HepG2 (cell line): Measurements from ENCODE around the gene EXOC1. TPM values are rescaled to one million over a fixed set of nuclear protein-coding genes. Genes with fewer than 3 reads are reported as not detected.

Experiments used
- EED ChIP-seq: sonication (generic); formaldehyde crosslinking; IDR thresholded peaks from 2 replicates; pipeline ENCODE4 v1.5.0; 2020; ENCODE audit warnings: mild to moderate bottlenecking, missing genetic modification reagents
- FIP1L1 ChIP-seq: fragments of 200-400 bp; formaldehyde crosslinking; IDR thresholded peaks from 2 replicates; pipeline ENCODE4 v1.6.1; 2018; ENCODE audit warnings: low read depth, mild to moderate bottlenecking, low read length, moderate library complexity, borderline replicate concordance; ENCODE audit not compliant: insufficient read depth
- GZF1 ChIP-seq: sonication (generic); formaldehyde crosslinking; IDR thresholded peaks from 2 replicates; pipeline ENCODE4 v1.5.1; 2020; ENCODE audit warnings: mild to moderate bottlenecking, missing genetic modification reagents
- JDP2 ChIP-seq: sonication (generic); formaldehyde crosslinking; IDR thresholded peaks from 2 replicates; pipeline ENCODE4 v1.8.1; 2022; ENCODE audit warnings: missing genetic modification reagents, borderline replicate concordance
- KDM2A ChIP-seq: sonication (generic); formaldehyde crosslinking; IDR thresholded peaks from 2 replicates; pipeline ENCODE4 v1.4.0; 2020; ENCODE audit warnings: low read depth, missing genetic modification reagents, borderline replicate concordance
- SNRNP70 ChIP-seq: fragments of 200-400 bp; formaldehyde crosslinking; IDR thresholded peaks from 2 replicates; pipeline ENCODE4 v1.6.1; 2017; ENCODE audit warnings: mild to moderate bottlenecking, low read depth, low read length, moderate library complexity
- SRY ChIP-seq: sonication (generic); formaldehyde crosslinking; IDR thresholded peaks from 2 replicates; pipeline ENCODE4 v1.8.0; 2022; ENCODE audit warnings: mild to moderate bottlenecking, missing genetic modification reagents
- ZBTB7A ChIP-seq: sonication (generic); formaldehyde crosslinking; IDR thresholded peaks from 2 replicates; pipeline ENCODE4 v1.8.0; 2022; ENCODE audit warnings: mild to moderate bottlenecking, missing genetic modification reagents
- ZNF446 ChIP-seq: sonication (generic); formaldehyde crosslinking; IDR thresholded peaks from 2 replicates; pipeline ENCODE4 v1.5.0; 2020; ENCODE audit warnings: mild to moderate bottlenecking, missing genetic modification reagents
- ZNF468 ChIP-seq: sonication (generic); formaldehyde crosslinking; IDR thresholded peaks from 2 replicates; pipeline ENCODE4 v1.8.0; 2022; ENCODE audit warnings: mild to moderate bottlenecking, moderate library complexity, missing genetic modification reagents
- ZNF567 ChIP-seq: sonication (generic); formaldehyde crosslinking; IDR thresholded peaks from 2 replicates; pipeline ENCODE4 v1.8.1; 2023; ENCODE audit warnings: mild to moderate bottlenecking, missing genetic modification reagents, borderline replicate concordance
- ZNF614 ChIP-seq: IDR thresholded peaks from 2 replicates; pipeline ENCODE4 v1.6.1; 2018; ENCODE audit warnings: missing biosample characterization, missing genetic modification reagents, inconsistent platforms, borderline replicate concordance
- polyA plus RNA-seq, 8 experiments: library from polyadenylated mRNA; depleted of rRNA in 3 of 8; stranded (reverse) in 7 of 8; unstranded in 1 of 8; fragments of >200 nt; fragmentation: Illumina TruSeq in 4 of 8; extraction: Trizol in 4 of 8; gene quantifications; 2 replicates each; pipeline versions ENCODE4 v1.2.1 to v1.2.3, GENCODE V29; 2011 to 2016; ENCODE audit warnings: low read depth in 4 of 8, missing spikeins in 1 of 8, mixed read lengths in 1 of 8; ENCODE audit not compliant: insufficient read depth in 1 of 8
- total RNA-seq, 5 experiments: library from RNA; depleted of rRNA; stranded (reverse); fragments of >200 nt; fragmentation: Illumina TruSeq; extraction: Trizol; gene quantifications; 2 replicates each; pipeline ENCODE4 v1.2.3, GENCODE V29; 2016; ENCODE audit warnings: low read depth in 1 of 5
- TF ChIP-seq, protein P1 (sequence below): sonication (generic); formaldehyde crosslinking; IDR thresholded peaks from 2 replicates; pipeline ENCODE4 v1.9.0; 2022; ENCODE audit warnings: low read depth, missing genetic modification reagents
- TF ChIP-seq, protein P2 (sequence below): IDR thresholded peaks from 2 replicates; pipeline ENCODE4 v1.6.1; 2016; ENCODE audit warnings: low read depth, control low read depth
- TF ChIP-seq, protein P3 (sequence below): sonication (generic); formaldehyde crosslinking; IDR thresholded peaks from 2 replicates; pipeline ENCODE4 v1.8.0; 2022; ENCODE audit warnings: mild to moderate bottlenecking, missing genetic modification reagents; ENCODE audit not compliant: insufficient replicate concordance
- TF ChIP-seq, protein P4 (sequence below): sonication (generic); formaldehyde crosslinking; IDR thresholded peaks from 2 replicates; pipeline ENCODE4 v1.4.0; 2020; ENCODE audit warnings: mild to moderate bottlenecking, low read depth, missing genetic modification reagents
- TF ChIP-seq, protein P5 (sequence below): IDR thresholded peaks from 2 replicates; pipeline ENCODE4 v1.6.1; 2016; ENCODE audit warnings: low read depth, missing genetic modification reagents, missing compliant biosample characterization

EXOC1 gene
- total and polyA plus RNA-seq, 2 of the 13 experiments (the other 11 are each of a cell fraction or from before 2014, with no cell fraction given): 9.1 to 18.4 TPM

DNA sequence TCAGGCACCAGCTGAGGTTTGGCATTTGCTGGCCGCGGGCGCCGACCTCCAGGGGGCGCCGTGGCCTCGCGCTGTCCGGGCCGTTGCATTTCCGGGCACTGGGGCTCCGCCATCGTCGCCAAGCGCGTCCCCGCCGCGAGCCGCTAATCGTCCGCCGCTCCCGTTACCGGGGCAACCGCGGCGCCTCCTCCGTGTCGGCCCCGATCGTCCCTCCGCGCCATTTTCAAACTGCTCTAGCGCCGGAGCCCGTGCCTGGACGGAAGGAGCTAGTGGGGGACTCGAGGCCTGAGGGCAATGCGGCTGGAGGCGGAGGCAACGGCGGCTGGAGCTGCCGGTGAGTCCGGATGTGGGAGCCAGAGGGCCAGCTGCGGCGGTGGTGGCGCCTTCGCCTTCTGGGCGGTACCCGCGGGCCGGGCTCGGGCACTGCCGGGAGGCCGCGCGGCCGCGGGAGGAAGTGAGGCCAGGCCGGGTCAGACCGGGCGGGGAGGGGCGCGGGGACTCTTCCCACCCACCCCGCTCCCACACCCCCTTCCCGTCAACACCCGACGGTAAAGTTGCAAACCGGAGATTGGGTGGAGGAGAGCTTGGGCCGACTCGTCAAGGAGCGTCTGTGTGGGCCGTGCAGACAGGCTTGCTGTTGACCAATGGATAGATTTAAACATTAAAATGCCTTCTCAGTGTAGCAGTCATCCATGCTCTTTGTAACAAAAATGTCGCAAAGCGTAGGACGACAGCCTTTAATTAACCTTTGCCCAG lies 95.5 kb downstream of the EXOC1 start, which contains the start of gene CEP135 (continued):
- TF ChIP-seq, protein P1, sequence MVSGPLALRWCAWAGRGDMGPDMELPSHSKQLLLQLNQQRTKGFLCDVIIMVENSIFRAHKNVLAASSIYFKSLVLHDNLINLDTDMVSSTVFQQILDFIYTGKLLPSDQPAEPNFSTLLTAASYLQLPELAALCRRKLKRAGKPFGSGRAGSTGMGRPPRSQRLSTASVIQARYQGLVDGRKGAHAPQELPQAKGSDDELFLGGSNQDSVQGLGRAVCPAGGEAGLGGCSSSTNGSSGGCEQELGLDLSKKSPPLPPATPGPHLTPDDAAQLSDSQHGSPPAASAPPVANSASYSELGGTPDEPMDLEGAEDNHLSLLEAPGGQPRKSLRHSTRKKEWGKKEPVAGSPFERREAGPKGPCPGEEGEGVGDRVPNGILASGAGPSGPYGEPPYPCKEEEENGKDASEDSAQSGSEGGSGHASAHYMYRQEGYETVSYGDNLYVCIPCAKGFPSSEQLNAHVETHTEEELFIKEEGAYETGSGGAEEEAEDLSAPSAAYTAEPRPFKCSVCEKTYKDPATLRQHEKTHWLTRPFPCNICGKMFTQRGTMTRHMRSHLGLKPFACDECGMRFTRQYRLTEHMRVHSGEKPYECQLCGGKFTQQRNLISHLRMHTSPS (CRISPR knock-in tag): peak; percentile 76; the same call in 1 of the 2 replicates
- TF ChIP-seq GZF1 (CRISPR knock-in tag) (0 out of 2 replicates have a peak, but pooled peaks have one; percentile 31), FIP1L1 (no peak), EED (peak; percentile 93), SNRNP70 (no peak), ZNF567 (CRISPR knock-in tag) (peak; percentile 59), ZNF614 (peak; percentile 72; the same call in 1 of the 2 replicates), ZBTB7A (peak; percentile 36; the same call in 1 of the 2 replicates), ZNF446 (CRISPR knock-in tag) (no peak), ZNF468 (CRISPR knock-in tag) (peak; percentile 83; the same call in 1 of the 2 replicates), JDP2 (CRISPR knock-in tag) (0 out of 2 replicates have a peak, but pooled peaks have one; percentile 22), KDM2A (CRISPR knock-in tag) (peak; percentile 92), SRY (CRISPR knock-in tag) (no peak; the same call in 1 of the 2 replicates)
- TF ChIP-seq, protein P2, sequence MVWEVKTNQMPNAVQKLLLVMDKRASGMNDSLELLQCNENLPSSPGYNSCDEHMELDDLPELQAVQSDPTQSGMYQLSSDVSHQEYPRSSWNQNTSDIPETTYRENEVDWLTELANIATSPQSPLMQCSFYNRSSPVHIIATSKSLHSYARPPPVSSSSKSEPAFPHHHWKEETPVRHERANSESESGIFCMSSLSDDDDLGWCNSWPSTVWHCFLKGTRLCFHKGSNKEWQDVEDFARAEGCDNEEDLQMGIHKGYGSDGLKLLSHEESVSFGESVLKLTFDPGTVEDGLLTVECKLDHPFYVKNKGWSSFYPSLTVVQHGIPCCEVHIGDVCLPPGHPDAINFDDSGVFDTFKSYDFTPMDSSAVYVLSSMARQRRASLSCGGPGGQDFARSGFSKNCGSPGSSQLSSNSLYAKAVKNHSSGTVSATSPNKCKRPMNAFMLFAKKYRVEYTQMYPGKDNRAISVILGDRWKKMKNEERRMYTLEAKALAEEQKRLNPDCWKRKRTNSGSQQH (CRISPR knock-in tag): peak; percentile 90
- TF ChIP-seq, protein P3, sequence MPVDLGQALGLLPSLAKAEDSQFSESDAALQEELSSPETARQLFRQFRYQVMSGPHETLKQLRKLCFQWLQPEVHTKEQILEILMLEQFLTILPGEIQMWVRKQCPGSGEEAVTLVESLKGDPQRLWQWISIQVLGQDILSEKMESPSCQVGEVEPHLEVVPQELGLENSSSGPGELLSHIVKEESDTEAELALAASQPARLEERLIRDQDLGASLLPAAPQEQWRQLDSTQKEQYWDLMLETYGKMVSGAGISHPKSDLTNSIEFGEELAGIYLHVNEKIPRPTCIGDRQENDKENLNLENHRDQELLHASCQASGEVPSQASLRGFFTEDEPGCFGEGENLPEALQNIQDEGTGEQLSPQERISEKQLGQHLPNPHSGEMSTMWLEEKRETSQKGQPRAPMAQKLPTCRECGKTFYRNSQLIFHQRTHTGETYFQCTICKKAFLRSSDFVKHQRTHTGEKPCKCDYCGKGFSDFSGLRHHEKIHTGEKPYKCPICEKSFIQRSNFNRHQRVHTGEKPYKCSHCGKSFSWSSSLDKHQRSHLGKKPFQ (CRISPR knock-in tag): no peak
- TF ChIP-seq, protein P4, sequence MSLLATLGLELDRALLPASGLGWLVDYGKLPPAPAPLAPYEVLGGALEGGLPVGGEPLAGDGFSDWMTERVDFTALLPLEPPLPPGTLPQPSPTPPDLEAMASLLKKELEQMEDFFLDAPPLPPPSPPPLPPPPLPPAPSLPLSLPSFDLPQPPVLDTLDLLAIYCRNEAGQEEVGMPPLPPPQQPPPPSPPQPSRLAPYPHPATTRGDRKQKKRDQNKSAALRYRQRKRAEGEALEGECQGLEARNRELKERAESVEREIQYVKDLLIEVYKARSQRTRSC (CRISPR knock-in tag): no peak
- TF ChIP-seq, protein P5, sequence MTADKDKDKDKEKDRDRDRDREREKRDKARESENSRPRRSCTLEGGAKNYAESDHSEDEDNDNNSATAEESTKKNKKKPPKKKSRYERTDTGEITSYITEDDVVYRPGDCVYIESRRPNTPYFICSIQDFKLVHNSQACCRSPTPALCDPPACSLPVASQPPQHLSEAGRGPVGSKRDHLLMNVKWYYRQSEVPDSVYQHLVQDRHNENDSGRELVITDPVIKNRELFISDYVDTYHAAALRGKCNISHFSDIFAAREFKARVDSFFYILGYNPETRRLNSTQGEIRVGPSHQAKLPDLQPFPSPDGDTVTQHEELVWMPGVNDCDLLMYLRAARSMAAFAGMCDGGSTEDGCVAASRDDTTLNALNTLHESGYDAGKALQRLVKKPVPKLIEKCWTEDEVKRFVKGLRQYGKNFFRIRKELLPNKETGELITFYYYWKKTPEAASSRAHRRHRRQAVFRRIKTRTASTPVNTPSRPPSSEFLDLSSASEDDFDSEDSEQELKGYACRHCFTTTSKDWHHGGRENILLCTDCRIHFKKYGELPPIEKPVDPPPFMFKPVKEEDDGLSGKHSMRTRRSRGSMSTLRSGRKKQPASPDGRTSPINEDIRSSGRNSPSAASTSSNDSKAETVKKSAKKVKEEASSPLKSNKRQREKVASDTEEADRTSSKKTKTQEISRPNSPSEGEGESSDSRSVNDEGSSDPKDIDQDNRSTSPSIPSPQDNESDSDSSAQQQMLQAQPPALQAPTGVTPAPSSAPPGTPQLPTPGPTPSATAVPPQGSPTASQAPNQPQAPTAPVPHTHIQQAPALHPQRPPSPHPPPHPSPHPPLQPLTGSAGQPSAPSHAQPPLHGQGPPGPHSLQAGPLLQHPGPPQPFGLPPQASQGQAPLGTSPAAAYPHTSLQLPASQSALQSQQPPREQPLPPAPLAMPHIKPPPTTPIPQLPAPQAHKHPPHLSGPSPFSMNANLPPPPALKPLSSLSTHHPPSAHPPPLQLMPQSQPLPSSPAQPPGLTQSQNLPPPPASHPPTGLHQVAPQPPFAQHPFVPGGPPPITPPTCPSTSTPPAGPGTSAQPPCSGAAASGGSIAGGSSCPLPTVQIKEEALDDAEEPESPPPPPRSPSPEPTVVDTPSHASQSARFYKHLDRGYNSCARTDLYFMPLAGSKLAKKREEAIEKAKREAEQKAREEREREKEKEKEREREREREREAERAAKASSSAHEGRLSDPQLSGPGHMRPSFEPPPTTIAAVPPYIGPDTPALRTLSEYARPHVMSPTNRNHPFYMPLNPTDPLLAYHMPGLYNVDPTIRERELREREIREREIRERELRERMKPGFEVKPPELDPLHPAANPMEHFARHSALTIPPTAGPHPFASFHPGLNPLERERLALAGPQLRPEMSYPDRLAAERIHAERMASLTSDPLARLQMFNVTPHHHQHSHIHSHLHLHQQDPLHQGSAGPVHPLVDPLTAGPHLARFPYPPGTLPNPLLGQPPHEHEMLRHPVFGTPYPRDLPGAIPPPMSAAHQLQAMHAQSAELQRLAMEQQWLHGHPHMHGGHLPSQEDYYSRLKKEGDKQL (CRISPR knock-in tag): 0 out of 2 replicates have a peak, but pooled peaks have one; percentile 13
